ENCODE data around the gene TMEM8B.

TMEM8B gene

DNA sequence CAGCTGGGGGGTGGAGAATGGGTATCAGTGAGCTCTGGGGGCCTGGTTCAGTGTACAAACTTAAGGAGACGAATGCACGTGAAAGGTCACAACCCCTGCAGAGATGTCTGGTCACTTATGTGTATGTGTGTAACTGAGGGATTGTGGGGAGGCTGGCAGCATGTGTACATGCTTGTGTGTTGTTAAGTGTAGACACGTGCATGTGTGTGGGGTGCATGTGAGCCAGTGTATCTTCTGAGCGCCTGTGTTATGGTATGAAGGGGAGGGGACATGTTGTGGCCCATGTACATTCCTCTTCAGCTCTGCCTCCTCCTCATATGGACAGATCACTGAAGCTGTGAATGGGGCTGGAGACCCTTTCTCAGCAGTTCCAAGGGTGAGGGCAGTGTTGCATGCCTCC is 2.0 kb downstream of the TMEM8B start:
- TF ChIP-seq, protein P1, sequence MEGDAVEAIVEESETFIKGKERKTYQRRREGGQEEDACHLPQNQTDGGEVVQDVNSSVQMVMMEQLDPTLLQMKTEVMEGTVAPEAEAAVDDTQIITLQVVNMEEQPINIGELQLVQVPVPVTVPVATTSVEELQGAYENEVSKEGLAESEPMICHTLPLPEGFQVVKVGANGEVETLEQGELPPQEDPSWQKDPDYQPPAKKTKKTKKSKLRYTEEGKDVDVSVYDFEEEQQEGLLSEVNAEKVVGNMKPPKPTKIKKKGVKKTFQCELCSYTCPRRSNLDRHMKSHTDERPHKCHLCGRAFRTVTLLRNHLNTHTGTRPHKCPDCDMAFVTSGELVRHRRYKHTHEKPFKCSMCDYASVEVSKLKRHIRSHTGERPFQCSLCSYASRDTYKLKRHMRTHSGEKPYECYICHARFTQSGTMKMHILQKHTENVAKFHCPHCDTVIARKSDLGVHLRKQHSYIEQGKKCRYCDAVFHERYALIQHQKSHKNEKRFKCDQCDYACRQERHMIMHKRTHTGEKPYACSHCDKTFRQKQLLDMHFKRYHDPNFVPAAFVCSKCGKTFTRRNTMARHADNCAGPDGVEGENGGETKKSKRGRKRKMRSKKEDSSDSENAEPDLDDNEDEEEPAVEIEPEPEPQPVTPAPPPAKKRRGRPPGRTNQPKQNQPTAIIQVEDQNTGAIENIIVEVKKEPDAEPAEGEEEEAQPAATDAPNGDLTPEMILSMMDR (IDR thresholded peaks at IDR 0.05; ENCODE audit: low read depth, low read length): no peak
- Histone ChIP-seq H3K4me1 (peaks cover 3% of the 10 kb centered on the region; the same call in 1 of the 2 replicates), H3K9me3 (no peaks in the 10 kb centered on the region), H3K4me3 (ENCODE audit: low read depth, low read length) (no peak overlapping the region), H3K27me3 (no peaks in the 10 kb centered on the region), H3K36me3 (no peaks in the 10 kb centered on the region)
- no peak for DNase-seq

DNA sequence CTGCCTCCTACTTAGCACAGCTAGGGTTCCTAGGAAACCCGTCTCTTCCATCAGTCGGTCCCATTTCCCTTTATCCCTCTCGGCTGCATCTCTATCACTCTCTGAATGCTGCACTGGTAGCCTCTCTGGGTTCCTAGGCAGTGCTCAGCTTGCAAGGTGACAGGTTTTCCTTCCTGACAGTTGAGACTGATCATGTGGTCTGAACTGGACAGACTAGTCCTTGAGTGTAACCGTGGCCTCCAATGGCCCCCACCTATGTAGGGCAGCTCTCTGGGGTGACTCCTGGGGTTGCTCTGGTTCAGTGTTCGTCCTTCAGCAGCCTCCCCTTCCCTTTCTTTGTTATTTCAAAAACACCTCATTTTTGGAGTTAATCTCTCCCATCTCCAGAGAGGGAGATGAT is 3.8 kb downstream of the TMEM8B start:
- Histone ChIP-seq H3K4me1 (peaks cover 3% of the 10 kb centered on the region; the same call in 1 of the 2 replicates), H3K4me3 (ENCODE audit: low read depth, low read length) (no peak overlapping the region), H3K27me3 (no peaks in the 10 kb centered on the region), H3K9me3 (no peaks in the 10 kb centered on the region), H3K36me3 (no peaks in the 10 kb centered on the region)
- no peak for DNase-seq
- TF ChIP-seq, protein P1 (IDR thresholded peaks at IDR 0.05; ENCODE audit: low read depth, low read length): no peak

DNA sequence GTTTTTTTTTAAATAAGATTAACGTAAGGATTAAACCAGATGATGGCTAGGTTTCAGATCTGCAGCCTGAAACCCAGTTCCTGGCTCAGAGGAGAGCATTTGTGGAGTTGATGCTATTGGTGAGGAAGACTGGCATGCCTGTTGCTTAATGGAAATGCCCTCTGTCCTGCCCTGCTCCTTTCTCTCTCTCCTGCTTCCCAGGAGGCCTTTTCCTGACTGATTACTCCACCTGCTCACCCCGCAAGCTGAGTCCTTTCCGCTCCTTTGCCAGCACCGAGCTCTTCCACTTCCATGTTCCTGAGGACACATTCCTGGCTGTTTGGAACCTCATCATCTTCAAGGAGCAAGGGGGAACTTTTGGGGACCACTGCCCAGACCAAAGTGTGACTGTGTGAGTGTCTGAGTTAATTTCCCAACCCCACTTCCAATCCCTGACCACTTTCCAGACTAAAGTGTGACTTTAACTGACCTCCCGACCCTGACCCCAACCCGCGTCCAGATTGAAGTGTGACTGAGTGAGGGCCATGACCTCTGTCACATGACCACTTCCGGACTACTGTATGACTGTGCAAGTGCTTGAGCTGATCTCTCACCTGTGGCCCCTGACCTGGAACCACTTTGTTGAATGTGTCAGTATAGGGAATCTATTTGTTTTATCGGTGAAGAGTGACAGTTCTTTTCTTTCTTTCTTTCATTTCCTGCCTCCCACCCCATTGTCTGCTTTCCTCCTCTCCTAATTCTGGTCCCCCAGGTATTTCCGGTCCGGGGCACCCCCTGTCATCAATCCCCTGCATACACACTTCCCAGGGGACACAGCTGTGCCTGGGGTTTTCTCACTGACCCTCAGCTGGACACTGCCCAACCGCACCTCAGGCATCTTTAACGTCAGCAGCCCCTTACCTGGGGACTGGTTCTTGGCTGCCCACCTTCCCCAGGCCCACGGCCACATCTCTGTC is 5.5 kb downstream of the TMEM8B start:
- Histone ChIP-seq H3K4me1 (no peaks in the 10 kb centered on the region), H3K4me3 (ENCODE audit: low read depth, low read length) (no peak overlapping the region), H3K36me3 (no peaks in the 10 kb centered on the region), H3K9me3 (no peaks in the 10 kb centered on the region), H3K27me3 (no peaks in the 10 kb centered on the region)
- TF ChIP-seq, protein P1 (IDR thresholded peaks at IDR 0.05; ENCODE audit: low read depth, low read length): no peak
- DNase-seq: no peak

DNA sequence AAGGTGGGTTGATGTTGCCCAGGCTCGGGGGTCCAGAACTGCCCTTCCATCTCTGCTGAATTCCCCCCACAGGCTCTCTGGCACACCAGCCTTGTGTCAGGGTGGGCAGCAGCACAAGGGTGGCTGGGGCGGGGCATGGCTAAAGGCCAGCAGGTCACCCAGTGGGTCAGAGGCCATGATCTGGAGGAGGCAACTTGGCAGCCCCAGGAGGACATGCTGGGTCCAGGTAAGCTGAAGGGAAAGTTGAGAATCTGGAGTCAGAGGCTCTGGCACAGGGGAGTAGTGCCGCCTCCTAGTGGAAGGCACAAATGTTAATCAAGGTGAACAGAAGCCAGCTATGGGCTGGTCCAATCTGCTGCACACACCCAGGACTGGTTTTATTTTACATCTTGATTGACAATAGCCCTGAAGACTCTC is 6.2 kb downstream of the TMEM8B start:
- DNase-seq: no peak
- no peak overlapping the region for H3K4me3 ChIP-seq (ENCODE audit: low read depth, low read length)
- TF ChIP-seq, protein P1 (IDR thresholded peaks at IDR 0.05; ENCODE audit: low read depth, low read length): peak; percentile 48
- no peaks in the 10 kb centered on the region for H3K27me3 ChIP-seq
- no peaks in the 10 kb centered on the region for H3K4me1 ChIP-seq
- H3K9me3 ChIP-seq: no peaks in the 10 kb centered on the region
- no peaks in the 10 kb centered on the region for H3K36me3 ChIP-seq

DNA sequence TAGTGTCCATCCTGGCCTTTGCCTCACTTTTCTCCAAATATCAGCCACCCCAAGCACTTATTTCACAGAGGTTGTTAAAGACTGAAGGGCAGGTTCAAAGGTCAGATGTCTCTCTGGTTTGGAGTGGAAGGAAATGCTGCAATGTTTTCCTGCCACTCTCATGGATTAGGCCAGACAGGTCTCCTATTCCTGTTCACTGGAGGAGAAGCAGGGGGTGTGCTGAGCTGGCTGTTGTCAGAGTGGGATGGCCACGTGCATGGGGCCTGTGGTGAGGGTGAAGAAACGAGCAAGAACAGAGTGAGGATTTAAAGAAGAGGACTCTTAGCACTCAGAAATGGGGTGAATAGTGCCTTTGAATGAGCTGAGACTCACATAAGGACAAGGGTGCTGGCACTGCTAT is 6.7 kb downstream of the TMEM8B start:
- H3K9me3 ChIP-seq: no peaks in the 10 kb centered on the region
- no peaks in the 10 kb centered on the region for H3K27me3 ChIP-seq
- TF ChIP-seq, protein P1 (IDR thresholded peaks at IDR 0.05; ENCODE audit: low read depth, low read length): no peak
- no peak overlapping the region for H3K4me3 ChIP-seq (ENCODE audit: low read depth, low read length)
- H3K4me1 ChIP-seq: no peaks in the 10 kb centered on the region
- H3K36me3 ChIP-seq: no peaks in the 10 kb centered on the region
- no peak for DNase-seq

DNA sequence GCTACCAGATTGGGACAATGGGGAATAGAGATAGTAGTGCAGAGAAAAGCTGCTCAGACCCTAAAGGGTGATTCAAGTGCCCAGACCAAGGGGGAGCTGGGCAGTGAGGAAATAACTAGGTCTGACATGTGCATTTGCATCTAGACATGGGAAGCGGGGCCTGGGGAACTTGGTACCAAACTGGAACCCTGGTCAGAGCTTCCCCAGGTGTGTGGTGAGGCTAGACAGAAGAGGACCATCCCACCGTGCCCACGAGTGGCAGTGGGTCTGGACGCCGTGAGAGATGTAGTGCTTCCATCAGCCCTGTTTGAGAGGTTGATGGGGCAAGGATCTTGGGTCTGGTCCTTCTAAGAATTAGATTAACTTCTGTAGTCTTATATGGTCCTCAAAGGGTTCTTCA is 7.6 kb downstream of the TMEM8B start:
- Histone ChIP-seq H3K27me3 (no peaks in the 10 kb centered on the region), H3K4me3 (ENCODE audit: low read depth, low read length) (no peak overlapping the region), H3K4me1 (no peaks in the 10 kb centered on the region), H3K36me3 (no peaks in the 10 kb centered on the region), H3K9me3 (no peaks in the 10 kb centered on the region)
- no peak for DNase-seq
- TF ChIP-seq, protein P1 (IDR thresholded peaks at IDR 0.05; ENCODE audit: low read depth, low read length): no peak

All from BE2C (cell line).